ENCODE measurements around the gene SLC43A1. TPM values are rescaled to one million over a fixed set of nuclear protein-coding genes. Genes with fewer than 3 reads are reported as not detected.

SLC43A1 gene
- total and polyA plus RNA-seq, 4 donors: 85.6 to 171 (median 107) TPM

GRCh38 chr11:57506522-57506921 is 9.0 kb downstream of the SLC43A1 start:
- H3K9me3 ChIP-seq (ENCODE audit: control insufficient read depth in 4 of 4, low read length in 3 of 4): no peaks in the 10 kb centered on the region
- H3K4me1 ChIP-seq (ENCODE audit: control insufficient read depth in 4 of 4, insufficient read depth in 4 of 4, low read length in 3 of 4): peaks cover 19 to 40% (median 30%) of the 10 kb centered on the region in 4 donors
- H3K27me3 ChIP-seq (ENCODE audit: control insufficient read depth in 4 of 4, insufficient read depth in 4 of 4, low read length in 3 of 4): no peaks in the 10 kb centered on the region
- TF ChIP-seq CTCF (IDR thresholded peaks at IDR 0.05; ENCODE audit: low read depth, low read length, missing input control): no peak
- no peak for TF ChIP-seq ZBTB33 (IDR thresholded peaks at IDR 0.05)
- TF ChIP-seq HNF4G (IDR thresholded peaks at IDR 0.05): no peak
- TF ChIP-seq NR2F2 (IDR thresholded peaks at IDR 0.05): no peak
- TF ChIP-seq JUND (IDR thresholded peaks at IDR 0.05): no peak
- peaks cover 0 to 14% (median 9%) of the 10 kb centered on the region in 4 donors for H3K36me3 ChIP-seq (ENCODE audit: control insufficient read depth in 4 of 4, insufficient read depth in 3 of 4, low read depth in 1 of 4, low read length in 3 of 4)
- H3K4me3 ChIP-seq (ENCODE audit: low read depth in 1 of 3, low read length in 3 of 3): no peak overlapping the region
- no peak overlapping the region for H3K9ac ChIP-seq (ENCODE audit: low read depth in 1 of 2, low read length in 2 of 2)
- whole genome bisulfite sequencing: 98% methylated on average over 1 of the region's 1 CpG
- H3K27ac ChIP-seq (ENCODE audit: low read depth in 1 of 2, low read length in 2 of 2): no peak overlapping the region
- no peak for DNase-seq (ENCODE audit: low spot score)

GRCh38 chr11:57504511-57504910 is 11.0 kb downstream of the SLC43A1 start:
- WGBS: 86% methylated on average over 4 of the region's 4 CpGs
- Histone ChIP-seq H3K27me3 (ENCODE audit: control insufficient read depth in 4 of 4, insufficient read depth in 4 of 4, low read length in 3 of 4) (no peaks in the 10 kb centered on the region), H3K9ac (ENCODE audit: low read depth in 1 of 2, low read length in 2 of 2) (no peak overlapping the region), H3K4me3 (ENCODE audit: low read depth in 1 of 3, low read length in 3 of 3) (no peak overlapping the region), H3K27ac (ENCODE audit: low read depth in 1 of 2, low read length in 2 of 2) (no peak overlapping the region), H3K36me3 (ENCODE audit: control insufficient read depth in 4 of 4, insufficient read depth in 3 of 4, low read depth in 1 of 4, low read length in 3 of 4) (peaks cover 0 to 14% (median 11%) of the 10 kb centered on the region in 4 donors), H3K4me1 (ENCODE audit: control insufficient read depth in 4 of 4, insufficient read depth in 4 of 4, low read length in 3 of 4) (peaks cover 33 to 60% (median 50%) of the 10 kb centered on the region in 4 donors), H3K9me3 (ENCODE audit: control insufficient read depth in 4 of 4, low read length in 3 of 4) (no peaks in the 10 kb centered on the region)
- TF ChIP-seq ATF3 (IDR thresholded peaks at IDR 0.05) (no peak), NR2F2 (IDR thresholded peaks at IDR 0.05) (no peak), YY1 (IDR thresholded peaks at IDR 0.05) (no peak), FOXA2 (IDR thresholded peaks at IDR 0.05) (no peak), JUND (IDR thresholded peaks at IDR 0.05) (no peak), MAX (IDR thresholded peaks at IDR 0.05) (no peak), REST (IDR thresholded peaks at IDR 0.05) (no peak), TAF1 (conservative IDR thresholded peaks at IDR 0.05) (no peak), FOXA1 (IDR thresholded peaks at IDR 0.05) (no peak), HNF4A (conservative IDR thresholded peaks at IDR 0.05) (no peak), EGR1 (IDR thresholded peaks at IDR 0.05; ENCODE audit: low read depth in 2 of 2) (no peak), CTCF (IDR thresholded peaks at IDR 0.05; ENCODE audit: low read depth, low read length, missing input control) (no peak), SP1 (IDR thresholded peaks at IDR 0.05) (no peak), HNF4G (IDR thresholded peaks at IDR 0.05) (no peak), ZBTB33 (IDR thresholded peaks at IDR 0.05) (no peak), RAD21 (IDR thresholded peaks at IDR 0.05) (no peak), GABPA (IDR thresholded peaks at IDR 0.05 in 1 of 2, conservative IDR thresholded peaks at IDR 0.05 in 1 of 2) (no peak), RXRA (IDR thresholded peaks at IDR 0.05) (no peak)
- no peak for DNase-seq (ENCODE audit: low spot score)

Data from liver (tissue), 9 donors.